ENCODE results near the gene RPSA.

RPSA gene

GRCh38 chr3:39434574-39434973 lies 28.1 kb downstream of the RPSA start:
- TF ChIP-seq, protein P1, sequence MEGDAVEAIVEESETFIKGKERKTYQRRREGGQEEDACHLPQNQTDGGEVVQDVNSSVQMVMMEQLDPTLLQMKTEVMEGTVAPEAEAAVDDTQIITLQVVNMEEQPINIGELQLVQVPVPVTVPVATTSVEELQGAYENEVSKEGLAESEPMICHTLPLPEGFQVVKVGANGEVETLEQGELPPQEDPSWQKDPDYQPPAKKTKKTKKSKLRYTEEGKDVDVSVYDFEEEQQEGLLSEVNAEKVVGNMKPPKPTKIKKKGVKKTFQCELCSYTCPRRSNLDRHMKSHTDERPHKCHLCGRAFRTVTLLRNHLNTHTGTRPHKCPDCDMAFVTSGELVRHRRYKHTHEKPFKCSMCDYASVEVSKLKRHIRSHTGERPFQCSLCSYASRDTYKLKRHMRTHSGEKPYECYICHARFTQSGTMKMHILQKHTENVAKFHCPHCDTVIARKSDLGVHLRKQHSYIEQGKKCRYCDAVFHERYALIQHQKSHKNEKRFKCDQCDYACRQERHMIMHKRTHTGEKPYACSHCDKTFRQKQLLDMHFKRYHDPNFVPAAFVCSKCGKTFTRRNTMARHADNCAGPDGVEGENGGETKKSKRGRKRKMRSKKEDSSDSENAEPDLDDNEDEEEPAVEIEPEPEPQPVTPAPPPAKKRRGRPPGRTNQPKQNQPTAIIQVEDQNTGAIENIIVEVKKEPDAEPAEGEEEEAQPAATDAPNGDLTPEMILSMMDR (IDR thresholded peaks at IDR 0.05) = no peak

GRCh38 chr3:39435006-39435748 lies 28.7 kb downstream of the RPSA start:
- TF ChIP-seq, protein P1 (IDR thresholded peaks at IDR 0.05) = no peak

GRCh38 chr3:39438880-39439279 lies 32.4 kb downstream of the RPSA start:
- TF ChIP-seq, protein P1 (IDR thresholded peaks at IDR 0.05) = no peak

GRCh38 chr3:39440316-39440715 lies 33.8 kb downstream of the RPSA start:
- TF ChIP-seq, protein P1 (IDR thresholded peaks at IDR 0.05) = no peak

DNA sequence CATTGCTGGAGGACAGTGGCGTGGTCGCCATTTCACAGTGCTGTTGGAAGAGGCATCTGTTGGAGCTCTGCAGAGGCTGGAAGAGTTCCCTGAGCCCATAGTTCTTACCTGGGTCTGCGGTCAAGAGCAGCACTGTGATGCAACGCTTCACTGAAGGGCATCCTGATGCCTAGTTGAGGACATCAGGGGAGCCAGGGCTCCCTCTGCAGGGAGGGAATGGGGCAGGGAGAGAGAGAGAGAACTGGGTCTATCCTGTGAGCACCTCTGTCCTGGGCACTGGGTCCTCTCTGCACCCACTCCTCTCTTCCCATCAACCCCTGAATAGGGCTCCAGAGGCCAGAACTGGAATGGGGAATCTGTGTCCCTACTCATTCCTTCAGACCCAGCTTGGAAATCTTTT lies 37.0 kb downstream of the RPSA start:
- TF ChIP-seq, protein P1 (IDR thresholded peaks at IDR 0.05) = no peak

DNA sequence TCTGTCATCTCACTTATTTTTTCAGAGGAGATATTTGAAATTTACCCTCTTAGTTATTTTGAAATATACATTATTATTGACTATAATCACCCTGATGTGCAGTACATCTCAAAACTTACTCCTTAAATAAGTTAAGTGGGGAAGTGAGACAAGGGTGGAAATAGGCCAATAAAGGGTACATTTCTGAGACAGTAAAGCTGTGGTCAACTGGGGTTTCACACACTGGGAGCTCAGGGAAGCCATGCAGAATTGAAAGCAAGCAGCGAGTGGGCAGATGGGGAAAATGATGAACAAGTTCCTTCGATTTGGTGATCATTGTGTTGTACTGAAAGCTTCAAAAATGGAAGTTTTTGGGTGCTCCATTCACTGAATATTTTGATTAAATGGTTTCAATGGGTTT lies 39.4 kb downstream of the RPSA start:
- TF ChIP-seq, protein P1 (IDR thresholded peaks at IDR 0.05) = no peak

DNA sequence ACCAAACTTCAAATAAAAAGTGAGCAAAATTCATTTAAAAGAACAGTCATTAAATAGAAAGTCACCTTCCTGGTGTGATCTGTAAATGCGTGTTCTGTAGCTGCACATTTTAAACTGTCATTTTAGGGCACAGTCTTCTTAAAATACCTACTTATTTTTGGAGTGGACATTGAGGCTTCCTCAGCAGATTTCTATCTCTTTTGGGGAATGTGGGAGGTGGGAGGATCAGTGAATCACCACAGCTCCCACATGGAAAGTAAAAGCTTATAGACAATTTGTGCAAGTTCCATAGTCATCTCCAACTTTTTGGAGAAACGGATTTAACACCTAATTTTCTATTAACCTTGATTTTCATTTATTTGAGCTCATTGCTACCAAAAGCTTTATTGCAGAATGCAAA lies 39.9 kb downstream of the RPSA start:
- TF ChIP-seq, protein P1 (IDR thresholded peaks at IDR 0.05) = no peak
